ENCODE data around the gene APBA2.

DNA sequence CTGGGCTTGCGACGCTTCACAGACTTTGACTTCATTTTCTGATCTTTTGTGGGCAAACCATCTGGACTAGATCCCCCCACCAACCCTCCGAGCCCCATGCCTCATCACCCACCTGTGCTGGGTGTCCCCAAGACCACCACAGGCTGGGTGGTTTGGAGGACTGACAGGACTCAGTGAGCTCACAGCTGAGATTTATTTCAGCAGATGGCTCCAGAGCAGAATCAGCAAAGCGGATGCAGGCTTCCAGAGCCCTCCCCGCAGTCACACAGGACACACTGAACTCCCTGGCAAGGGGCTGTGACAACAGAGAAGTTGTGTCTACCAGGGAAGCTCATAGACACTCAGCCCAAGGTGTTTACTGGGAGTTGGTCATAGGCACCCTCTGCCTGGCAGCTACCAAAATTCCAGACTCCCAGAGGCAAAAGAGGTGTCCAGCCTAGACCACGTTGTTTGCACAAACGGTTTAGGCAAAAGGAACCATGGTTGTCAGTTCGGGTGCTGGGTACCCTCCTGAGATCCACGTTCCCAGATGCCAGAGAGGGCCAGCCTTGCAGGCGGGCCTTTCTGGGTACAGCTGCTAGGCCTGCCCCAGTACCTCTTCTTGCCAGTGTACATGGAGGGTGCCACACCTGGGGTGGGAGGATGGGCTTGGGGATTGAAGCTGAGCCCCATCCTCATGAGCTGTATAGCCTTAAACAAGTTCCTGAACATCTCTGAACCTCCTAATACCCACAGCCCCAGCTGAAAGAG is 213.5 kb downstream of the APBA2 start:
- TF ChIP-seq CTCF (IDR thresholded peaks at IDR 0.05) (no peak), POLR2AphosphoS5 (IDR thresholded peaks at IDR 0.05) (no peak)
